Stomach (tissue), 9 donors: ENCODE results near the gene HASPIN. TPM values are rescaled to one million over a fixed set of nuclear protein-coding genes. Genes with fewer than 3 reads are reported as not detected.

Source experiments
- DNase-seq, 2 donors: peaks; one replicate each; pipeline versions ENCODE4 v3.0.0 to v3.0.0-alpha.2; 2013 to 2019
- H3K27ac ChIP-seq, 5 donors: fragments of 200-600 bp in 4 of 5; sonication (generic) in 4 of 5; one replicate each; pipeline ENCODE4 v1.5.1; 2013 to 2019; ENCODE audit warnings: mild to moderate bottlenecking in 1 of 5, moderate library complexity in 1 of 5
- H3K27me3 ChIP-seq, 3 donors: fragments of 200-600 bp; sonication (generic); one replicate each; pipeline ENCODE4 v1.5.1; 2017 to 2019; ENCODE audit warnings: mixed run types in 1 of 3
- H3K36me3 ChIP-seq, 4 donors: fragments of 200-600 bp; sonication (generic); 1 replicate in 3 of 4; 2 replicates in 1 of 4; pipeline ENCODE4 v1.5.1; 2016 to 2019
- H3K4me1 ChIP-seq, 4 donors: fragments of 200-600 bp; sonication (generic); one replicate each; pipeline ENCODE4 v1.5.1; 2016 to 2019
- H3K4me3 ChIP-seq, 4 donors: fragments of 200-600 bp; sonication (generic) in 3 of 4; one replicate each; pipeline ENCODE4 v1.5.1; 2016 to 2019; ENCODE audit warnings: mild to moderate bottlenecking in 1 of 4
- H3K9me3 ChIP-seq, 4 donors: fragments of 200-600 bp; sonication (generic); one replicate each; pipeline ENCODE4 v1.5.1; 2016 to 2019
- CTCF ChIP-seq, 7 experiments: fragments of 450-650 bp in 4 of 7; fragments of 200-600 bp in 3 of 7; sonication (generic) in 3 of 7; IDR thresholded peaks; one replicate each; pipeline ENCODE4 v1.5.1; 2016 to 2019; ENCODE audit warnings: antibody characterized with exemption in 7 of 7, control low read depth in 2 of 7, mild to moderate bottlenecking in 1 of 7
- EP300 ChIP-seq: sonication (generic); formaldehyde crosslinking; IDR thresholded peaks from one replicate; pipeline ENCODE4 v1.6.1; 2017; ENCODE audit warnings: antibody characterized with exemption
- POLR2A ChIP-seq, 4 donors: fragments of 450-650 bp; IDR thresholded peaks; one replicate each; pipeline ENCODE4 v1.6.1; 2016; ENCODE audit warnings: antibody characterized with exemption in 4 of 4, control low read depth in 2 of 4, mild to moderate bottlenecking in 1 of 4, moderate library complexity in 1 of 4
- POLR2AphosphoS5 ChIP-seq, 3 donors: sonication (generic); formaldehyde crosslinking; IDR thresholded peaks; one replicate each; pipeline ENCODE4 v1.6.1; 2016; ENCODE audit warnings: antibody characterized with exemption in 3 of 3
- WGBS, 5 donors: extraction: QIAGEN DNeasy Blood & Tissue Kit in 3 of 5; methylation state at CpG; one replicate each; pipeline versions ENCODE4 v1.1.5 to v1.1.7; 2013 to 2018; 5-methylcytosine and 5-hydroxymethylcytosine counted together
- intact Hi-C: fragments of 100-400 bp; cut with DNase I; formaldehyde crosslinking; loops from one replicate; pipeline ENCODE4 v1.15.1; 2023; ENCODE audit warnings: low total_unique reads
- polyA plus RNA-seq, 3 donors: library from polyadenylated mRNA; stranded (reverse); fragments of 200-250 nt; gene quantifications; one replicate each; pipeline ENCODE4 v1.2.3, GENCODE V29; 2013
- total RNA-seq, 5 donors: library from RNA; depleted of rRNA; stranded (reverse); fragments of >200 nt; gene quantifications; one replicate each; pipeline versions ENCODE4 v1.1.0 to v1.2.3, GENCODE V29; 2014 to 2016
- donor health status: healthy with polysubstance abuse.
- donor health status: Bipolar disorder and iron deficiency.
- donor health status: healthy.

HASPIN gene
- total and polyA plus RNA-seq, 8 donors, result 0.30 to 0.89 (median 0.68) TPM; not detected in 3

GRCh38 chr17:3715296-3715695 is 8.4 kb upstream of the HASPIN start:
- Histone ChIP-seq H3K9me3 (no peaks in the 10 kb centered on the region), H3K4me3 (no peak overlapping the region), H3K27ac (no peak overlapping the region), H3K4me1 (peaks cover 9 to 20% (median 12%) of the 10 kb centered on the region in 4 donors), H3K27me3 (no peaks in the 10 kb centered on the region), H3K36me3 (peaks cover 43 to 87% (median 79%) of the 10 kb centered on the region in 4 donors)
- DNase-seq, result no peak
- 85 to 96% (median 87%) methylated on average over 8 of the region's 8 CpGs for WGBS, 5 donors
- intact Hi-C loops, result no loop called here
- TF ChIP-seq CTCF (IDR thresholded peaks at IDR 0.05), result no peak
- no peak for TF ChIP-seq POLR2A (IDR thresholded peaks at IDR 0.05)
- TF ChIP-seq POLR2AphosphoS5 (IDR thresholded peaks at IDR 0.05), result no peak
- TF ChIP-seq EP300, result no peak

GRCh38 chr17:3718201-3718600 is 5.5 kb upstream of the HASPIN start:
- Histone ChIP-seq H3K4me3 (no peak overlapping the region), H3K27ac (no peak overlapping the region), H3K4me1 (peaks cover 16 to 41% (median 32%) of the 10 kb centered on the region in 4 donors), H3K9me3 (no peaks in the 10 kb centered on the region), H3K27me3 (no peaks in the 10 kb centered on the region), H3K36me3 (peaks cover 48 to 80% (median 71%) of the 10 kb centered on the region in 4 donors)
- DNase-seq, result no peak
- TF ChIP-seq EP300 (no peak), CTCF (IDR thresholded peaks at IDR 0.05) (no peak), POLR2A (IDR thresholded peaks at IDR 0.05) (no peak), POLR2AphosphoS5 (IDR thresholded peaks at IDR 0.05) (no peak)
- WGBS, 5 donors, result 85 to 97% (median 88%) methylated on average over 4 of the region's 4 CpGs
- intact Hi-C loops, result no loop called here

- Histone ChIP-seq H3K27ac (no peak overlapping the region), H3K36me3 (peaks cover 48 to 70% (median 62%) of the 10 kb centered on the region in 4 donors)
- intact Hi-C loops, result no loop called here
Observed at GRCh38 chr17:3719265-3719664, 4.4 kb upstream of the HASPIN start.

GRCh38 chr17:3722716-3723115 is 987 bp upstream of the HASPIN start:
- TF ChIP-seq EP300 (no peak), CTCF (IDR thresholded peaks at IDR 0.05) (no peak), POLR2AphosphoS5 (IDR thresholded peaks at IDR 0.05) (no peak), POLR2A (IDR thresholded peaks at IDR 0.05) (no peak)
- Histone ChIP-seq H3K27ac (peak overlapping the region in 4 of 5 donors; percentile 83 to 92 (median 92)), H3K27me3 (no peaks in the 10 kb centered on the region), H3K36me3 (peaks cover 15 to 44% (median 27%) of the 10 kb centered on the region in 4 donors), H3K4me1 (peaks cover 25 to 56% (median 43%) of the 10 kb centered on the region in 4 donors), H3K9me3 (no peaks in the 10 kb centered on the region), H3K4me3 (peak overlapping the region; percentile 74 to 97 (median 88))
- 23 to 29% (median 28%) methylated on average over 6 of the region's 6 CpGs for WGBS, 5 donors
- no peak for DNase-seq
- intact Hi-C loops, result no loop called here

More at GRCh38 chr17:3719265-3719664, 4.4 kb upstream of the HASPIN start:
- H3K4me3 ChIP-seq, result no peak overlapping the region
- no peak for DNase-seq
- no peaks in the 10 kb centered on the region for H3K27me3 ChIP-seq
- peaks cover 19 to 45% (median 38%) of the 10 kb centered on the region in 4 donors for H3K4me1 ChIP-seq
- H3K9me3 ChIP-seq, result no peaks in the 10 kb centered on the region
- no peak for TF ChIP-seq CTCF (IDR thresholded peaks at IDR 0.05)
- no peak for TF ChIP-seq POLR2A (IDR thresholded peaks at IDR 0.05)
- TF ChIP-seq POLR2AphosphoS5 (IDR thresholded peaks at IDR 0.05), result no peak
- no peak for TF ChIP-seq EP300
